Endodermal cell (in vitro differentiated cells): ENCODE data around the gene MVD. TPM values are rescaled to one million over a fixed set of nuclear protein-coding genes. Genes with fewer than 3 reads are reported as not detected.
A peak's percentile ranks its signal among the peaks of the same experiment; 100 is the strongest.

Source experiments
- DNase-seq: peaks from one replicate; pipeline ENCODE4 v3.0.0-alpha.2; 2017
- H3K27ac ChIP-seq: 2 replicates; pipeline ENCODE4 v1.5.1; 2013; ENCODE audit warnings: mild to moderate bottlenecking, low read depth, low read length, moderate library complexity
- H3K27me3 ChIP-seq: 2 replicates; pipeline ENCODE4 v1.6.1; 2013; ENCODE audit warnings: mild to moderate bottlenecking, low read length, moderate library complexity; ENCODE audit not compliant: insufficient read depth, control insufficient read depth, poor library complexity, severe bottlenecking
- H3K36me3 ChIP-seq: 2 replicates; pipeline ENCODE4 v1.7.0; 2013; ENCODE audit warnings: mild to moderate bottlenecking, low read length, moderate library complexity; ENCODE audit not compliant: control insufficient read depth, insufficient read depth
- H3K4me1 ChIP-seq: one replicate; pipeline ENCODE4 v1.7.0; 2013; ENCODE audit warnings: low read length; ENCODE audit not compliant: control insufficient read depth, insufficient read depth
- H3K4me3 ChIP-seq: 2 replicates; pipeline ENCODE4 v1.5.1; 2013; ENCODE audit warnings: mild to moderate bottlenecking, low read length, moderate library complexity
- H3K9ac ChIP-seq: 2 replicates; pipeline ENCODE4 v1.6.1; 2013; ENCODE audit warnings: mild to moderate bottlenecking, low read length, moderate library complexity; ENCODE audit not compliant: poor library complexity, severe bottlenecking; ENCODE audit errors: extremely low read depth
- H3K9me3 ChIP-seq: 2 replicates; pipeline ENCODE4 v1.6.1; 2013; ENCODE audit warnings: mild to moderate bottlenecking, low read length, moderate library complexity; ENCODE audit not compliant: control insufficient read depth
- H3K27ac Mint-ChIP-seq: 2 replicates; pipeline ENCODE4 v1.8.0; 2020; ENCODE audit warnings: mixed read lengths
- H3K27me3 Mint-ChIP-seq: 2 replicates; pipeline ENCODE4 v1.8.0; 2021; ENCODE audit warnings: mild to moderate bottlenecking, mixed read lengths; ENCODE audit not compliant: insufficient read depth
- H3K36me3 Mint-ChIP-seq: 2 replicates; pipeline ENCODE4 v1.8.0; 2020; ENCODE audit warnings: low read depth, mixed read lengths
- H3K4me1 Mint-ChIP-seq: 2 replicates; pipeline ENCODE4 v1.8.0; 2020; ENCODE audit warnings: mixed read lengths
- H3K4me3 Mint-ChIP-seq: 2 replicates; pipeline ENCODE4 v1.8.0; 2020; ENCODE audit warnings: mild to moderate bottlenecking, moderate library complexity, mixed read lengths
- H3K9me3 Mint-ChIP-seq: 2 replicates; pipeline ENCODE4 v1.8.0; 2020; ENCODE audit warnings: mild to moderate bottlenecking, mixed read lengths
- WGBS, 2 experiments: methylation state at CpG; one replicate each; pipeline versions ENCODE4 v1.1.5 to v1.1.7; 2013; ENCODE audit warnings: missing lambda C conversion rate in 2 of 2, mixed read lengths in 1 of 2; ENCODE audit not compliant: insufficient coverage in 1 of 2, insufficient read length in 1 of 2; 5-methylcytosine and 5-hydroxymethylcytosine counted together
- total RNA-seq, 2 donors: library from RNA; stranded (reverse); fragmentation: NEBNext Ultra II Directional in 1 of 2; extraction: Animal tissue kit (Norgen Biotek cat#: 25700) in 1 of 2; gene quantifications; 2 replicates in 1 of 2; 3 replicates in 1 of 2; pipeline ENCODE4 v1.2.1, GENCODE V29; 2021
- TF ChIP-seq, protein P1 (sequence below): fragments of 200-600 bp; sonication (generic); conservative IDR thresholded peaks from 2 replicates; pipeline ENCODE4 v1.5.0; 2021; ENCODE audit warnings: antibody characterized with exemption, mild to moderate bottlenecking

MVD gene
- total RNA-seq, 2 donors from 2014 or later: 79.8 to 81.4 TPM

DNA sequence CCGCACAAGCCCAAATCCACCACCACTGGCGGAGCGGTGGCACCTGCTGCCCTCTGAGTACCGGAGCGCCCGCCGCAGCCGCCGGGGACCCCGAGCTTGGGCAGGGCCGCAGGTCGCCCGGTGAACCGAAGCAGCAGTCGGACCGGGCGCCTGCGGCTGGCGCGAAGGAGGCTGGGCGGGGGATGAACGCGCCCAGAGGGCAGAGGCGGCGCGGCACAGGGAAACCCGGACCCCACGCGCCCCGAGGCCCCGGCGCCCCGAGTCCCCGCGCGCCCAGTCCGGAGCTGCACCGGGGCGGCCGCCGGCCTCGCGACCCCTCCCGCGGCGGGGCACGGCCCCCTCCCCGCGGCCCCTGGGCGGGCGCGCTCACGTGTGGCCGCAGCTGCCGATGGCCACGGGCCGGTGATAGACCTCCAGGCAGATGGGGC lies 42.9 kb upstream of the MVD start:
- no peak for DNase-seq
- 0 to 1% methylated on average over 13 to 57 of the region's 57 CpGs for WGBS, 2 experiments
- Mint-ChIP-seq H3K4me1 (peaks cover 13% of the 10 kb centered on the region), H3K4me3 (peak overlapping the region; percentile 76), H3K27me3 (no peaks in the 10 kb centered on the region), H3K36me3 (no peaks in the 10 kb centered on the region), H3K27ac (peak overlapping the region; percentile 86), H3K9me3 (no peaks in the 10 kb centered on the region)
- H3K36me3 ChIP-seq: no peaks in the 10 kb centered on the region
- H3K27ac ChIP-seq: no peak overlapping the region
- TF ChIP-seq, protein P1, sequence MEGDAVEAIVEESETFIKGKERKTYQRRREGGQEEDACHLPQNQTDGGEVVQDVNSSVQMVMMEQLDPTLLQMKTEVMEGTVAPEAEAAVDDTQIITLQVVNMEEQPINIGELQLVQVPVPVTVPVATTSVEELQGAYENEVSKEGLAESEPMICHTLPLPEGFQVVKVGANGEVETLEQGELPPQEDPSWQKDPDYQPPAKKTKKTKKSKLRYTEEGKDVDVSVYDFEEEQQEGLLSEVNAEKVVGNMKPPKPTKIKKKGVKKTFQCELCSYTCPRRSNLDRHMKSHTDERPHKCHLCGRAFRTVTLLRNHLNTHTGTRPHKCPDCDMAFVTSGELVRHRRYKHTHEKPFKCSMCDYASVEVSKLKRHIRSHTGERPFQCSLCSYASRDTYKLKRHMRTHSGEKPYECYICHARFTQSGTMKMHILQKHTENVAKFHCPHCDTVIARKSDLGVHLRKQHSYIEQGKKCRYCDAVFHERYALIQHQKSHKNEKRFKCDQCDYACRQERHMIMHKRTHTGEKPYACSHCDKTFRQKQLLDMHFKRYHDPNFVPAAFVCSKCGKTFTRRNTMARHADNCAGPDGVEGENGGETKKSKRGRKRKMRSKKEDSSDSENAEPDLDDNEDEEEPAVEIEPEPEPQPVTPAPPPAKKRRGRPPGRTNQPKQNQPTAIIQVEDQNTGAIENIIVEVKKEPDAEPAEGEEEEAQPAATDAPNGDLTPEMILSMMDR: no peak
- H3K4me3 ChIP-seq: peak overlapping the region; percentile 98
- H3K4me1 ChIP-seq: peaks cover 6% of the 10 kb centered on the region
- no peaks in the 10 kb centered on the region for H3K9me3 ChIP-seq
- no peaks in the 10 kb centered on the region for H3K27me3 ChIP-seq
- peak overlapping the region; percentile 76 for H3K9ac ChIP-seq

DNA sequence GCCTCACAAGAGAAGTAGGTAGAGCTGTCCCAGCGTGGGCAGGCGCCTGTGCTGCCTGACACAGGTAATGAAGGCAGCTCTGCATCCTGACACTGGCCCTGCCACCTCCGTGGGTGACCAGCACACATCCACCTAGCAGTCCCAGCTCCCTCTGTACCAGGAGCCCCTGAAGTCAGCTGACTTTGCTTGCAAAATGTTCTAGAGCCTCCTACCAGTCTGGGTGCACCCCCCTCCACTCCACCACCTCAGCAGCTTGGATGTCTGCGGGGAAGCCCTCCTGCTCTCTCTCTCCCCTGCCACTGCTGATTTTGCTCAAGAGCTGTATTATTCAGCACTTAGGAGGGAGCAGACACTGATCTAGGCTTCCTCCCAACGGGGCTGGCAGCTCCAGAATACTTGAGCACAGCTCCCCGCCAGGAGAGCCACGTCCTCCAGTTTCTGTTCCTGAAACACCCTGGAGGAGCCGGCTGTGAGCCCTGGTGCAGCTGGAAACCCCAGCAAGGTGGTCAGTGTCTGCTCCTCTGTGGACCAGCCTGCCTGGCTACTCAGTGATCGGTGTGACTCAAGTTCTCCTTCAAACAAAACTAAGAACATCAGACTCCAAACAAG lies 42.3 kb upstream of the MVD start:
- Mint-ChIP-seq H3K4me3 (peak overlapping the region; percentile 76), H3K27me3 (no peaks in the 10 kb centered on the region), H3K4me1 (peaks cover 13% of the 10 kb centered on the region), H3K27ac (peak overlapping the region; percentile 86), H3K9me3 (no peaks in the 10 kb centered on the region), H3K36me3 (no peaks in the 10 kb centered on the region)
- H3K4me3 ChIP-seq: peak overlapping the region; percentile 86
- DNase-seq: no peak
- no peaks in the 10 kb centered on the region for H3K36me3 ChIP-seq
- no peak overlapping the region for H3K27ac ChIP-seq
- peaks cover 6% of the 10 kb centered on the region for H3K4me1 ChIP-seq
- TF ChIP-seq, protein P1: no peak
- H3K9ac ChIP-seq: peak overlapping the region; percentile 62
- WGBS, 2 experiments: 47 to 62% methylated on average over 7 to 9 of the region's 9 CpGs
- H3K27me3 ChIP-seq: no peaks in the 10 kb centered on the region
- no peaks in the 10 kb centered on the region for H3K9me3 ChIP-seq

DNA sequence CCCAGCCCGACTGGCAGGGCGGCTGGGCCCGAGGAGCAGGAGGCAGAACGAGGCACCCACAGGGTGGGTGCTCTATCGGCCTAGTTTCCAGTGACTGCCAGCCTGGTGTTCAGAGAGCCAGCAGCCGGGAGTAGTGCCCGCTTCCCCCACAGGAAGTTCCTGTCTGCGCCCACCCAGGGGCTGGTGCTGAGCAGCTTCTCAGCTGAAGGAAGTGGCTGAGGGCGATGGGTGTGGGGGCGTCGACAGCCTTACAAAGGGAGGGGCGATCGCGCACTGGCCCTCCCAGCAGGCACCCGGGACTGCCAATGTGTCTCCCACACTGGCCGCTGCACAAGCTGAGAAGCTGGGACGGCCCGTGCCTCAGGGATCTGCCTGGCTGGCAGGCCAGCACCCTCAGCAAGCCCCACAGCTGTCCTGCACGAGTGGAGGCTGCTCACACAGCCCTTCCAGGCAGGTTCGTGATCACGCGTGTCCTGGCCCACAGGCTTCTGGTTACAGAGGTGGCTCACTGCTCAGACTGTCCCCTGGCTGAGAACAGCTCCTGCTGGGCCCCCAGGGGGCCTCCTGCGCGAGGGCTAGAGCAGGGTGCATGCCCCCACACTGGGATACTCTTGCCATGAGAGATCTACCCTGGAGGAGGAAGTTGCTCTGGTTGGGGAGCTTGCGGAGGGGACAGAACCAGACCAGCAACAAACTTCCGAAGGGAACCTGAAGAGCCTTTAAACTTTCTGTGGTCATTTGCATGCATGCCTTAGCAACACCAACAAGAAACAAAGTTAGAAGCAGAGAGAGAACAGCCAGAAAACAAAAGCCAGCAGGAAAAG lies 40.8 kb upstream of the MVD start:
- no peaks in the 10 kb centered on the region for H3K36me3 ChIP-seq
- Mint-ChIP-seq H3K27me3 (no peaks in the 10 kb centered on the region), H3K4me3 (peak overlapping the region; percentile 76), H3K36me3 (no peaks in the 10 kb centered on the region), H3K27ac (no peak overlapping the region), H3K4me1 (peaks cover 13% of the 10 kb centered on the region), H3K9me3 (no peaks in the 10 kb centered on the region)
- no peak overlapping the region for H3K9ac ChIP-seq
- no peak overlapping the region for H3K27ac ChIP-seq
- peaks cover 6% of the 10 kb centered on the region for H3K4me1 ChIP-seq
- TF ChIP-seq, protein P1: no peak
- H3K27me3 ChIP-seq: no peaks in the 10 kb centered on the region
- no peak overlapping the region for H3K4me3 ChIP-seq
- no peaks in the 10 kb centered on the region for H3K9me3 ChIP-seq
- DNase-seq: no peak
- 90 to 92% methylated on average over 21 to 26 of the region's 26 CpGs for WGBS, 2 experiments
